IPS DF 6.9 (cell line): ENCODE data around the gene BBS2.

Experiments used
- DNase-seq: peaks from one replicate; pipeline ENCODE4 v3.0.0-alpha.2; 2013; ENCODE audit warnings: low read depth, low spot score
- H3K27ac ChIP-seq: one replicate; pipeline ENCODE4 v1.5.1; 2013; ENCODE audit warnings: low read length, control low read depth
- H3K27me3 ChIP-seq: 2 replicates; pipeline ENCODE4 v1.6.1; 2013; ENCODE audit warnings: mild to moderate bottlenecking, low read length; ENCODE audit not compliant: control insufficient read depth, insufficient read depth
- H3K36me3 ChIP-seq: 2 replicates; pipeline ENCODE4 v1.6.1; 2013; ENCODE audit warnings: low read length; ENCODE audit not compliant: control insufficient read depth, insufficient read depth
- H3K4me1 ChIP-seq: 2 replicates; pipeline ENCODE4 v1.6.1; 2013; ENCODE audit warnings: low read length; ENCODE audit not compliant: control insufficient read depth, insufficient read depth
- H3K4me3 ChIP-seq: 2 replicates; pipeline ENCODE4 v1.5.1; 2013; ENCODE audit warnings: mild to moderate bottlenecking, low read length
- H3K9me3 ChIP-seq: 2 replicates; pipeline ENCODE4 v1.6.1; 2013; ENCODE audit warnings: low read length, inconsistent platforms; ENCODE audit not compliant: control insufficient read depth, insufficient read depth
- WGBS: extraction: QIAGEN DNeasy Blood & Tissue Kit; methylation state at CpG from one replicate; pipeline ENCODE4 v1.1.7; 2013; ENCODE audit warnings: mixed read lengths, missing lambda C conversion rate; ENCODE audit not compliant: insufficient read length, insufficient coverage; 5-methylcytosine and 5-hydroxymethylcytosine counted together

BBS2 gene

GRCh38 chr16:56460101-56460500 lies 59.7 kb downstream of the BBS2 start:
- no peaks in the 10 kb centered on the region for H3K27me3 ChIP-seq
- no peak overlapping the region for H3K4me3 ChIP-seq
- no peaks in the 10 kb centered on the region for H3K4me1 ChIP-seq
- no peak overlapping the region for H3K27ac ChIP-seq
- DNase-seq = no peak
- WGBS = no CpG with 5 or more reads among the region's 2 CpGs
- no peaks in the 10 kb centered on the region; the same call in 1 of the 2 replicates for H3K36me3 ChIP-seq
- no peaks in the 10 kb centered on the region for H3K9me3 ChIP-seq

- DNase-seq = no peak
Observed at GRCh38 chr16:56457927-56458470, 61.8 kb downstream of the BBS2 start.

GRCh38 chr16:56451753-56452689 lies 67.8 kb downstream of the BBS2 start:
- no peaks in the 10 kb centered on the region for H3K9me3 ChIP-seq
- H3K4me3 ChIP-seq = peak overlapping the region; percentile 84
- H3K36me3 ChIP-seq = peaks cover 6% of the 10 kb centered on the region; the same call in 1 of the 2 replicates
- no peak for DNase-seq
- no peaks in the 10 kb centered on the region for H3K4me1 ChIP-seq
- H3K27ac ChIP-seq = no peak overlapping the region
- no peaks in the 10 kb centered on the region for H3K27me3 ChIP-seq
- no CpG with 5 or more reads among the region's 31 CpGs for WGBS

More at GRCh38 chr16:56457927-56458470, 61.8 kb downstream of the BBS2 start:
- no peaks in the 10 kb centered on the region for H3K4me1 ChIP-seq
- no peaks in the 10 kb centered on the region for H3K9me3 ChIP-seq
- no peak overlapping the region for H3K27ac ChIP-seq
- no CpG with 5 or more reads among the region's 6 CpGs for WGBS
- H3K36me3 ChIP-seq = peaks cover 6% of the 10 kb centered on the region; the same call in 1 of the 2 replicates
- H3K27me3 ChIP-seq = no peaks in the 10 kb centered on the region
- H3K4me3 ChIP-seq = no peak overlapping the region

- Histone ChIP-seq H3K4me1 (no peaks in the 10 kb centered on the region), H3K27ac (no peak within 1 kb of the TSS), H3K4me3 (peak within 1 kb of the TSS; percentile 84), H3K9me3 (no peaks in the 10 kb centered on the region), H3K27me3 (no peaks in the 10 kb centered on the region), H3K36me3 (peaks cover 6% of the 10 kb centered on the region; the same call in 1 of the 2 replicates)
- DNase-seq = peak; percentile 85
- no CpG with 5 or more reads among the region's 56 CpGs for WGBS
Observed at GRCh38 chr16:56450986-56451752, 68.7 kb downstream of the BBS2 start, which contains the start of the genes NUDT21 and OGFOD1. Gene NUDT21 (minus strand): TSS chr16:56451332. CDS start chr16:56451202, 130 bp downstream. Gene OGFOD1 (plus strand): TSS chr16:56451554. CDS start chr16:56451613, 59 bp downstream.

GRCh38 chr16:56450275-56450985 lies 69.4 kb downstream of the BBS2 start:
- DNase-seq = no peak
- Histone ChIP-seq H3K27me3 (no peaks in the 10 kb centered on the region), H3K4me1 (no peaks in the 10 kb centered on the region), H3K36me3 (peaks cover 6% of the 10 kb centered on the region; the same call in 1 of the 2 replicates), H3K4me3 (peak overlapping the region; percentile 84), H3K9me3 (no peaks in the 10 kb centered on the region), H3K27ac (no peak overlapping the region)
- WGBS = no CpG with 5 or more reads among the region's 18 CpGs

GRCh38 chr16:56448005-56448404 lies 71.8 kb downstream of the BBS2 start:
- no peaks in the 10 kb centered on the region for H3K9me3 ChIP-seq
- DNase-seq = no peak
- H3K4me1 ChIP-seq = no peaks in the 10 kb centered on the region
- no peak overlapping the region for H3K4me3 ChIP-seq
- no peak overlapping the region for H3K27ac ChIP-seq
- H3K27me3 ChIP-seq = no peaks in the 10 kb centered on the region
- H3K36me3 ChIP-seq = peaks cover 3% of the 10 kb centered on the region; the same call in 1 of the 2 replicates

GRCh38 chr16:56447286-56447685 lies 72.5 kb downstream of the BBS2 start:
- Histone ChIP-seq H3K27me3 (no peaks in the 10 kb centered on the region), H3K9me3 (no peaks in the 10 kb centered on the region), H3K4me1 (no peaks in the 10 kb centered on the region), H3K36me3 (peaks cover 3% of the 10 kb centered on the region; the same call in 1 of the 2 replicates), H3K27ac (no peak overlapping the region), H3K4me3 (no peak overlapping the region)
- no CpG with 5 or more reads among the region's 2 CpGs for WGBS
- no peak for DNase-seq

GRCh38 chr16:56438038-56438437 lies 81.8 kb downstream of the BBS2 start:
- Histone ChIP-seq H3K27ac (no peak overlapping the region), H3K27me3 (no peaks in the 10 kb centered on the region), H3K36me3 (peaks cover 7% of the 10 kb centered on the region; the same call in 1 of the 2 replicates), H3K4me1 (no peaks in the 10 kb centered on the region), H3K9me3 (no peaks in the 10 kb centered on the region), H3K4me3 (no peak overlapping the region)
- no CpG with 5 or more reads among the region's 1 CpG for WGBS
- no peak for DNase-seq

- Histone ChIP-seq H3K9me3 (no peaks in the 10 kb centered on the region), H3K27me3 (no peaks in the 10 kb centered on the region), H3K36me3 (peaks cover 7% of the 10 kb centered on the region; the same call in 1 of the 2 replicates), H3K27ac (no peak overlapping the region), H3K4me3 (no peak overlapping the region), H3K4me1 (no peaks in the 10 kb centered on the region)
- DNase-seq = no peak
Observed at GRCh38 chr16:56436258-56436657, 83.6 kb downstream of the BBS2 start.
